GM21825 (cell line): ENCODE data around the gene TP53BP1.
"Not testable (repeated sequence)": the region's sequence is repeated elsewhere in the genome, so short reads cannot be mapped to it uniquely, and the experiment has no call there.

Source experiments
- ATAC-seq: cut with Tn5 transposase; IDR thresholded peaks from one replicate; pipeline ENCODE4 v1.9.1; 2021; ENCODE audit warnings: mild to moderate bottlenecking, moderate library complexity; ENCODE audit not compliant: unreplicated experiment

TP53BP1 gene

GRCh38 chr15:43492673-43493601 lies at the start of gene TP53BP1:
Gene TP53BP1 (minus strand): TSS chr15:43493156. CDS start chr15:43493043, 113 bp downstream.
- peak; percentile 93 for ATAC-seq

- ATAC-seq: no peak
Measured at GRCh38 chr15:43541785-43542184, 48.8 kb upstream of the TP53BP1 start.

DNA sequence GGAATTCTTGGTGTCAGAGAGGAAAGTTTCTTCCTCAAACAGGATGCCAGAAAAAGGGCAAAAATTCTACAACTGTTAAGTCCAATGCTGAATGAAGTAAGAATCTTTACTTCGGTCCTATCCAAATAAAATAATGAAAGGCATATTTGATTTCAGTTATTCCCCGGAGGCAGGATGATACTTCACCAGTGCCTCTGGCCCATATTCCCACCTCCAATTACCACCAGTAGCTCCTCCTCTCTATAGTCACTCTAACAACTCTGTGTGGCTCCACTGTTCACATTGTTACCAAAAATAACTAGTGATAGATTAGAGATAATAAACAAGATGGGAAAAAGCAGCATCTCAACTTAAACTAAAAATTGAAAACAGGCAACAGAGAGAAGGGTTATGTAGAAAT lies 45.1 kb upstream of the TP53BP1 start:
- no peak for ATAC-seq

DNA sequence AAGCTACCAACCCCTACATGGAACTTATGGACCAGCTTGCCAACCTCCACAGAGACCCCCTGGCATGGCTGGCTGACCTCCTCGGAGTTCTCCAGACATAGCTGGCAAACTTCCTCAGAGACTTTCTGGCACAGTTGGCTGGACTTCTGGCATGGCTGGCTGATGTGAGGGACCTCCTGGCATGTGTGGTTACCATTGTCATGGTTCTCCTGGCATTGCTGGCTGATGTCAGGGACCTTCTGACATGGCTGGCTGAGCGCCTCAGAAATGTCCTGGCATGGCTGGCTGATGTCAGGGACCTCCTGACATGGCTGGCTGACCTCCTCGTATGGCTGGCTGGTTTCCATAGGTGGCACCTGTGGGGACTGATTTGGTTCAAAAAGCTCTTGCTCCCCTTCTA lies 41.9 kb upstream of the TP53BP1 start:
- no peak for ATAC-seq

DNA sequence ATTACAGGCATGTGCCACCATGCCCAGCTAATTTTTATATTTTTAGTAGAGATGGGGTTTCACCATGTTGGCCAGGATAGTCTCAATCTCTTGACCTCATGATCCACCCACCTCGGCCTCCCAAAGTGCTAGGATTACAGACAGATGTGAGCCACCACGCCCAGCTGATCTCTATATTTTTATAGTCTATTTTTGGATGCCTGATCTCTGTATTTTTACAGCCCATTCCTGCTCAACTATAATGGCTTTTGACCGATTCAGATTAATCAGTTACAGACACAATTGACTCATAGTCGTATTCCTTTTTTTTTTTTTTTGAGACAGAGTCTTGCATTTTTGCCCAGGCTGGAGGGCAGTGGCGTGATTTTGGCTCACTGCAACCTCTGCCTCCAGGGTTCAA lies 39.9 kb upstream of the TP53BP1 start:
- ATAC-seq: not testable (repeated sequence)

- no peak for ATAC-seq
Measured at GRCh38 chr15:43531018-43531670, 38.2 kb upstream of the TP53BP1 start.

DNA sequence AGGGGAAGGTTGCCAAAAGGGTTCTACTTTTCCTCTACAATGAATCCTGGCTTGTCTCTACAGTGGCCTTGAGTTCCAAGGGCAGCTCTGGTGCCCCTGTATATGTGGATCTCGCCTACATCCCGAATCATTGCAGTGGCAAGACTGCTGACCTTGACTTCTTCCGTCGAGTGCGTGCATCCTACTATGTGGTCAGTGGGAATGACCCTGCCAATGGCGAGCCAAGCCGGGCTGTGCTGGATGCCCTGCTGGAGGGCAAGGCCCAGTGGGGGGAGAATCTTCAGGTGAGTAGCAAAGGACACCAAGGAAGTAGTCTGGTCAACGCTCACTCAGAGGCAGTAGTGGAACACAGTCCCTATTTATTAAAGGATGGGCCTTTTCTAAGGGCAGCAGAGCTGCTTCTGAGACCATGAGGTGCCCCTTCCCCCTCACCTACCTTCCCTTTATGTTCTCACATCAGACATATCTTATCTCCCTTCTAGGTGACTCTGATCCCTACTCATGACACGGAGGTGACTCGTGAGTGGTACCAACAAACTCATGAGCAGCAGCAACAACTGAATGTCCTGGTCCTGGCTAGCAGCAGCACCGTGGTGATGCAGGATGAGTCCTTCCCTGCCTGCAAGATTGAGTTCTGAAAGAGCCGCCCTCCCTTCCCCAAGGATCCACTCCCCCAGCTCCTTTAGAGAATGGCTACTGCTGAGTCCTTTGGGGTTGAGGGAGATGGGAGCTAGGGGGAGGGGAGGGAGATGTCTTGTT lies 36.8 kb upstream of the TP53BP1 start:
- no peak for ATAC-seq

DNA sequence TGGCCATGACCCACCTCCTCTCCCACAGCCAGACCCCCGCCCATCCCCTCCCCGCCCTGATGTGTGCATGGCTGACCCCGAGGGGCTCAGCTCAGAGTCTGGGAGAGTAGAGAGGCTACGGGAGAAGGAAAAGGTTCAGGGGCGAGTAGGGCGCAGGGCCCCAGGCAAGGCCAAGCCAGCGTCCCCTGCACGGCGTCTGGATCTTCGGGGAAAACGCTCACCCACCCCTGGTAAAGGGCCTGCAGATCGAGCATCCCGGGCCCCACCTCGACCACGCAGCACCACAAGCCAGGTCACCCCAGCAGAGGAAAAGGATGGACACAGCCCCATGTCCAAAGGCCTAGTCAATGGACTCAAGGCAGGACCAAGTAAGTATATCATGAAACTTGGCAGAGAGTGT lies 36.2 kb upstream of the TP53BP1 start:
- no peak for ATAC-seq

- no peak for ATAC-seq
Measured at GRCh38 chr15:43528542-43529007, 35.6 kb upstream of the TP53BP1 start.

DNA sequence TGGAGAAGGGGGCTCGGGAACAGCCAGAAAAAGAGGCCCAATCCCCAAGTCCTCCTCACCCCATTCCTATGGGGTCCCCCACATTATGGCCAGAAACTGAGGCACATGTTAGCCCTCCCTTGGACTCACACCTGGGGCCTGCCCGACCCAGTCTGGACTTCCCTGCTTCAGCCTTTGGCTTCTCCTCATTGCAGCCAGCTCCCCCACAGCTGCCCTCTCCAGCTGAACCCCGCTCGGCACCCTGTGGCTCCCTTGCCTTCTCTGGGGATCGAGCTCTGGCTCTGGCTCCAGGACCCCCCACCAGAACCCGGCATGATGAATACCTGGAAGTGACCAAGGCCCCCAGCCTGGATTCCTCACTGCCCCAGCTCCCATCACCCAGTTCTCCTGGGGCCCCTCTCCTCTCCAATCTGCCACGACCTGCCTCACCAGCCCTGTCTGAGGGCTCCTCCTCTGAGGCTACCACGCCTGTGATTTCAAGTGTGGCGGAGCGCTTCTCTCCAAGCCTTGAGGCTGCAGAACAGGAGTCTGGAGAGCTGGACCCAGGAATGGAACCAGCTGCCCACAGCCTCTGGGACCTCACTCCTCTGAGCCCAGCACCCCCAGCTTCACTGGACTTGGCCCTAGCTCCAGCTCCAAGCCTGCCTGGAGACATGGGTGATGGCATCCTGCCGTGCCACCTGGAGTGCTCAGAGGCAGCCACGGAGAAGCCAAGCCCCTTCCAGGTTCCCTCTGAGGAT lies 35.0 kb upstream of the TP53BP1 start:
- ATAC-seq: no peak

- no peak for ATAC-seq
Measured at GRCh38 chr15:43527016-43527801, 34.3 kb upstream of the TP53BP1 start.

DNA sequence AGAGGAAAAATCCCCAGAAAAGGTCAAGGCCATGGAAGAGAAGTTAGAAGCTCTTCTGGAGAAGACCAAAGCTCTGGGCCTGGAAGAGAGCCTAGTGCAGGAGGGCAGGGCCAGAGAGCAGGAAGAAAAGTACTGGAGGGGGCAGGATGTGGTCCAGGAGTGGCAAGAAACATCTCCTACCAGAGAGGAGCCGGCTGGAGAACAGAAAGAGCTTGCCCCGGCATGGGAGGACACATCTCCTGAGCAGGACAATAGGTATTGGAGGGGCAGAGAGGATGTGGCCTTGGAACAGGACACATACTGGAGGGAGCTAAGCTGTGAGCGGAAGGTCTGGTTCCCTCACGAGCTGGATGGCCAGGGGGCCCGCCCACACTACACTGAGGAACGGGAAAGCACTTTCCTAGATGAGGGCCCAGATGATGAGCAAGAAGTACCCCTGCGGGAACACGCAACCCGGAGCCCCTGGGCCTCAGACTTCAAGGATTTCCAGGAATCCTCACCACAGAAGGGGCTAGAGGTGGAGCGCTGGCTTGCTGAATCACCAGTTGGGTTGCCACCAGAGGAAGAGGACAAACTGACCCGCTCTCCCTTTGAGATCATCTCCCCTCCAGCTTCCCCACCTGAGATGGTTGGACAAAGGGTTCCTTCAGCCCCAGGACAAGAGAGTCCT lies 33.4 kb upstream of the TP53BP1 start:
- no peak for ATAC-seq

DNA sequence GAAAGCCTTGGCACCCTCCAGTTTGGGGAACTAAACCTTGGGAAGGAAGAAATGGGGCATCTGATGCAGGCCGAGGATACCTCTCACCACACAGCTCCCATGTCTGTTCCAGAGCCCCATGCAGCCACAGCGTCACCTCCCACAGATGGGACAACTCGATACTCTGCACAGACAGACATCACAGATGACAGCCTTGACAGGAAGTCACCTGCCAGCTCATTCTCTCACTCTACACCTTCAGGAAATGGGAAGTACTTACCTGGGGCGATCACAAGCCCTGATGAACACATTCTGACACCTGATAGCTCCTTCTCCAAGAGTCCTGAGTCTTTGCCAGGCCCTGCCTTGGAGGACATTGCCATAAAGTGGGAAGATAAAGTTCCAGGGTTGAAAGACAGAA lies 32.2 kb upstream of the TP53BP1 start:
- no peak for ATAC-seq

- no peak for ATAC-seq
Measured at GRCh38 chr15:43524254-43524845, 31.4 kb upstream of the TP53BP1 start.

GRCh38 chr15:43523646-43524045 lies 30.7 kb upstream of the TP53BP1 start:
- ATAC-seq: no peak

DNA sequence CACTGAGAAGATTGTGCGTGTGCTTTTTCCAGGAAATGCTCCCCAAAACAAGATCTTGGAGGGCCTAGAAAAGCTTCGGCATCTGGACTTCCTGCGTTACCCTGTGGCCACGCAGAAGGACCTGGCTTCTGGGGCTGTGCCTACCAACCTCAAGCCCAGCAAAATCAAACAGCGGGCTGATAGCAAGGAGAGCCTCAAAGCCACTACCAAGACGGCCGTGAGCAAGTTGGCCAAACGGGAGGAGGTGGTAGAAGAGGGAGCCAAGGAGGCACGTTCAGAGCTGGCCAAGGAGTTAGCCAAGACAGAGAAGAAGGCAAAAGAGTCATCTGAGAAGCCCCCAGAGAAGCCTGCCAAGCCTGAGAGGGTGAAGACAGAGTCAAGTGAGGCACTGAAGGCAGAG lies 29.3 kb upstream of the TP53BP1 start:
- no peak for ATAC-seq

- ATAC-seq: no peak
Measured at GRCh38 chr15:43521419-43521818, 28.5 kb upstream of the TP53BP1 start.

DNA sequence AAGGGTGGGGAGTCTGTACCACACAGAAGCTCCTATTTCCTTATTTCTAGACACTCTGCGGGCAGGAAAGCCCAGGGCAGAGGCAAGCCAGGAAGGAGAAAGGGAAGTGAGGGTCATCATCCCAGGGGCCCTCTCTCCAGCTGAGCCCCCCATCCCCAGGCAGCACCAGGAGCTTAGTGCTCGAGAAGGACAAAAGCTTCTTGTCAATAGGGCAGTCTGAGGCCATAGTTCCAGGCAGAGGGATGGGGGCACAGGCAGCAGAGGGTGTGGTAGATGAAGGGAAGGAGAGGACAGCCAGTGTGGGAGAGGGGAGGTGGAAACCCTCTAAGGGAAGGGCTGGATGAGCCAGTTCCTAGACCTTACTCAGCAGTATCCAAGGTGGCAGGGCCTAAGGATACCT lies 27.2 kb upstream of the TP53BP1 start:
- no peak for ATAC-seq

- ATAC-seq: no peak
Measured at GRCh38 chr15:43519196-43519595, 26.2 kb upstream of the TP53BP1 start.
